ENCODE data around the gene SUMO3. TPM values are rescaled to one million over a fixed set of nuclear protein-coding genes. Genes with fewer than 3 reads are reported as not detected.
"Not testable (repeated sequence)": the region's sequence is repeated elsewhere in the genome, so short reads cannot be mapped to it uniquely, and the experiment has no call there.

SUMO3 gene
- total and polyA plus RNA-seq, 8 donors = 14.0 to 29.1 (median 21.7) TPM

- DNase-seq (peak in 1 of 6 donors; percentile 39), ATAC-seq (no peak), FAIRE-seq (no peak)
- intact Hi-C loops (cut with DNase I) = no loop called here
- Histone ChIP-seq H3K27ac (no peak overlapping the region), H3K9me3 (no peaks in the 10 kb centered on the region), H3K4me3 (no peak overlapping the region), H3K36me3 (no peaks in the 10 kb centered on the region), H3K27me3 (no peaks in the 10 kb centered on the region), H3K4me1 (no peaks in the 10 kb centered on the region)
- WGBS, 2 donors = 72 to 82% methylated on average over 29 of the region's 29 CpGs
- TF ChIP-seq, protein P1, sequence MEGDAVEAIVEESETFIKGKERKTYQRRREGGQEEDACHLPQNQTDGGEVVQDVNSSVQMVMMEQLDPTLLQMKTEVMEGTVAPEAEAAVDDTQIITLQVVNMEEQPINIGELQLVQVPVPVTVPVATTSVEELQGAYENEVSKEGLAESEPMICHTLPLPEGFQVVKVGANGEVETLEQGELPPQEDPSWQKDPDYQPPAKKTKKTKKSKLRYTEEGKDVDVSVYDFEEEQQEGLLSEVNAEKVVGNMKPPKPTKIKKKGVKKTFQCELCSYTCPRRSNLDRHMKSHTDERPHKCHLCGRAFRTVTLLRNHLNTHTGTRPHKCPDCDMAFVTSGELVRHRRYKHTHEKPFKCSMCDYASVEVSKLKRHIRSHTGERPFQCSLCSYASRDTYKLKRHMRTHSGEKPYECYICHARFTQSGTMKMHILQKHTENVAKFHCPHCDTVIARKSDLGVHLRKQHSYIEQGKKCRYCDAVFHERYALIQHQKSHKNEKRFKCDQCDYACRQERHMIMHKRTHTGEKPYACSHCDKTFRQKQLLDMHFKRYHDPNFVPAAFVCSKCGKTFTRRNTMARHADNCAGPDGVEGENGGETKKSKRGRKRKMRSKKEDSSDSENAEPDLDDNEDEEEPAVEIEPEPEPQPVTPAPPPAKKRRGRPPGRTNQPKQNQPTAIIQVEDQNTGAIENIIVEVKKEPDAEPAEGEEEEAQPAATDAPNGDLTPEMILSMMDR (IDR thresholded peaks at IDR 0.05) = no peak
These were observed 17.2 kb upstream of the SUMO3 start for GRCh38 chr21:44834951-44835646.

- Histone ChIP-seq H3K36me3 (no peaks in the 10 kb centered on the region), H3K4me3 (no peak overlapping the region), H3K4me1 (no peaks in the 10 kb centered on the region), H3K9me3 (no peaks in the 10 kb centered on the region), H3K27me3 (no peaks in the 10 kb centered on the region), H3K27ac (no peak overlapping the region)
- intact Hi-C loops (cut with DNase I) = no loop called here
- TF ChIP-seq, protein P1 (IDR thresholded peaks at IDR 0.05) = no peak
- no peak for FAIRE-seq
- no peak for ATAC-seq
- DNase-seq = peak in 1 of 6 donors; percentile 37
- 64 to 74% methylated on average over 26 of the region's 26 CpGs for WGBS, 2 donors
These were observed 16.5 kb upstream of the SUMO3 start for GRCh38 chr21:44834231-44834950.

DNA sequence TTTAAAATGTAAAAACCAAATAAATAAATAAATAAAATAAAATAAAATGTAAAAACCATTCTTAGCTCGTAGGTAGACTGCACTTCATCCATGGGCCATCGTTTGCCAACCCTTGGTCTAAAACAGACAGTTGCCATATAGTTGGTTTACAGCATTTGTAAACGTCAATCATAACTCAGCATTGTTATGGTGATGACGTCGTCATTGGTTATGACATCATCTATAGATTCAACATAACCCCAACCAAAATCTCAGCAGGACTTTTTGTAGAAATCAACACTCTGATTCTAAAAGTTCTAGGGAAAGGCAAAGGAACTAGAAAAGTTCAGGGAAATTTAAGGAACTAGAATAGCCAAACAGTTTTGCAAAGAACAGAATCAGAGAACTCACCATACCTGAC, 15.8 kb upstream of the SUMO3 start:
- TF ChIP-seq, protein P1 (IDR thresholded peaks at IDR 0.05) = no peak

GRCh38 chr21:44832516-44833255, 14.8 kb upstream of the SUMO3 start:
- H3K36me3 ChIP-seq; H3K9me3 ChIP-seq; H3K4me1 ChIP-seq; H3K4me3 ChIP-seq; H3K27ac ChIP-seq; FAIRE-seq; intact Hi-C loops (cut with DNase I); ATAC-seq; H3K27me3 ChIP-seq: not testable (repeated sequence)
- DNase-seq = peak in 1 of 6 donors; percentile 25
- 81 to 86% methylated on average over 23 of the region's 23 CpGs for WGBS, 2 donors

More for the DNA sequence above, 15.8 kb upstream of the SUMO3 start:
- H3K4me3 ChIP-seq = no peak overlapping the region
- H3K27me3 ChIP-seq = no peaks in the 10 kb centered on the region
- DNase-seq = no peak
- H3K27ac ChIP-seq = no peak overlapping the region
- no peaks in the 10 kb centered on the region for H3K36me3 ChIP-seq
- no peaks in the 10 kb centered on the region for H3K9me3 ChIP-seq
- no peak for FAIRE-seq
- ATAC-seq = no peak
- intact Hi-C loops (cut with DNase I) = no loop called here
- 68 to 75% methylated on average over 5 of the region's 5 CpGs for WGBS, 2 donors
- H3K4me1 ChIP-seq = no peaks in the 10 kb centered on the region

DNA sequence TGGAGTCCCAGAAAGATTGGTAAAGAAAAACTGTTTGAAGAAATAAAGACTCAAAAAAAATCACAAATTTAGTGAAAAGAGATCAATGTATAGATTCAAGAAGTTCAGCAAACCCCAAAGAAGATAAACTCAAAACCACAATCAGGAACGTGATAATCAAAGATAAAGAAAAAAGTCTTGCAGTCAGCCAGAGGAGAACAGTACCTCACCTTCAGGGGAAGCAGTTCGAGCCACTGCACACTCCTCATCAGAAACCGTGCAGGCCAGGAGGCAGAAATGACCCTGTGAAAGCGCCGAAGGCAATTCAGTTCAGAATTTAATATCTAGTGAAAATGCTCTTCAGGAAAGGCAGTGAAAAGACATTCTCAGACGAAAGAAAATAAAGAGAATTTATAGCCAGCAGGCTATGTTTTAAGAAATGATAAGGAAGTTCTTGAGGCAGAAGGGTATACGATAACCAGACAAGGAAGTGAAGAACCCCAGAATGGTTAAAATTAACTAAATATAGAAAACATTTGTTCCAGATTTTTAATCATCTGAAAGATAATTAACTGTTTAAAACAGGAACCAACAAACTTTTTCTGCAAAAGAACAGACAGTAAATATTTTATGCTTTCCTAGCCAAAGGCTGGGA, 13.5 kb upstream of the SUMO3 start:
- no peaks in the 10 kb centered on the region for H3K27me3 ChIP-seq
- TF ChIP-seq, protein P1 (IDR thresholded peaks at IDR 0.05) = no peak
- WGBS, 2 donors = 57 to 59% methylated on average over 7 of the region's 7 CpGs
- intact Hi-C loops (cut with DNase I) = no loop called here
- no peaks in the 10 kb centered on the region for H3K4me1 ChIP-seq
- no peak overlapping the region for H3K4me3 ChIP-seq
- DNase-seq = peak in 1 of 6 donors; percentile 25
- no peaks in the 10 kb centered on the region for H3K36me3 ChIP-seq
- no peak overlapping the region for H3K27ac ChIP-seq
- FAIRE-seq = no peak
- H3K9me3 ChIP-seq = no peaks in the 10 kb centered on the region
- no peak for ATAC-seq
